CD4-positive, alpha-beta T cell (primary cell): ENCODE results near the gene DHRSX. TPM values are rescaled to one million over a fixed set of nuclear protein-coding genes. Genes with fewer than 3 reads are reported as not detected.

ENCODE experiments used
- ATAC-seq: fragments of 200-7000 bp; cut with Tn5 transposase; one replicate; pipeline ENCODE4 v1.10.0; 2022; ENCODE audit warnings: mild to moderate bottlenecking; ENCODE audit not compliant: poor library complexity
- CTCF ChIA-PET: fragments of 350-600 bp; sonication (Branson Sonifier 250); formaldehyde crosslinking; loops from one replicate; lab custom pipeline; 2021; ENCODE audit warnings: antibody characterized with exemption, inconsistent platforms; lab: Charles Lee
- POLR2A ChIA-PET: fragments of 350-600 bp; sonication (Branson Sonifier 250); formaldehyde crosslinking; loops from one replicate; lab custom pipeline; 2021; ENCODE audit warnings: antibody characterized with exemption, inconsistent platforms; lab: Charles Lee
- DNase-seq, 14 experiments: peaks; one replicate each; pipeline ENCODE4 v3.0.0-alpha.2; 2013 to 2020; ENCODE audit warnings: mixed read lengths in 2 of 14
- H3K27ac ChIP-seq, 2 donors: one replicate each; pipeline versions ENCODE4 v1.5.1 to v1.7.0; 2013; ENCODE audit warnings: low read length in 2 of 2, low read depth in 1 of 2, mild to moderate bottlenecking in 1 of 2
- H3K27me3 ChIP-seq, 2 experiments: 1 replicate in 1 of 2; 2 replicates in 1 of 2; pipeline versions ENCODE4 v1.6.1 to v1.7.0; 2013; ENCODE audit warnings: low read length in 2 of 2, control low read depth in 1 of 2, mild to moderate bottlenecking in 1 of 2, moderate library complexity in 1 of 2; ENCODE audit not compliant: insufficient read depth in 2 of 2, control insufficient read depth in 1 of 2
- H3K36me3 ChIP-seq: one replicate; pipeline ENCODE4 v1.6.1; 2013; ENCODE audit warnings: low read length, control low read depth; ENCODE audit not compliant: insufficient read depth
- H3K4me1 ChIP-seq: one replicate; pipeline ENCODE4 v1.6.1; 2013; ENCODE audit warnings: low read length, control low read depth; ENCODE audit not compliant: insufficient read depth
- H3K4me3 ChIP-seq: one replicate; pipeline ENCODE4 v1.5.1; 2013; ENCODE audit warnings: mild to moderate bottlenecking, low read length, moderate library complexity
- H3K9me3 ChIP-seq, 2 experiments: 1 replicate in 1 of 2; 2 replicates in 1 of 2; pipeline versions ENCODE4 v1.6.1 to v1.7.0; 2013; ENCODE audit warnings: low read length in 2 of 2, mild to moderate bottlenecking in 2 of 2, control low read depth in 1 of 2, moderate library complexity in 1 of 2; ENCODE audit not compliant: control insufficient read depth in 1 of 2, insufficient read depth in 1 of 2
- H3K27ac Mint-ChIP-seq: one replicate; pipeline ENCODE4 v1.8.0; 2020; ENCODE audit warnings: mixed read lengths
- H3K27me3 Mint-ChIP-seq: one replicate; pipeline ENCODE4 v1.8.0; 2021; ENCODE audit warnings: mixed read lengths
- H3K36me3 Mint-ChIP-seq: one replicate; pipeline ENCODE4 v1.8.0; 2021; ENCODE audit warnings: low read depth, mixed read lengths
- H3K4me1 Mint-ChIP-seq: one replicate; pipeline ENCODE4 v1.8.0; 2021; ENCODE audit warnings: low read depth, mixed read lengths
- H3K4me3 Mint-ChIP-seq: one replicate; pipeline ENCODE4 v1.8.0; 2020; ENCODE audit warnings: mild to moderate bottlenecking, mixed read lengths
- H3K9me3 Mint-ChIP-seq: one replicate; pipeline ENCODE4 v1.8.0; 2020; ENCODE audit warnings: mixed read lengths
- intact Hi-C, 2 experiments: fragments of 100-400 bp; cut with DNase I in 1 of 2; cut with micrococcal nuclease in 1 of 2; formaldehyde crosslinking; loops; one replicate each; pipeline versions ENCODE4 v1.15.1 to v1.9.0; 2023 to 2025; cut with DNase I, micrococcal nuclease
- total RNA-seq, 174 experiments: library from RNA in 2 of 174; stranded (reverse) in 2 of 174; gene quantifications; one replicate each; pipeline ENCODE4 v1.2.3 and lab custom pipeline; 2021 to 2026
- TF ChIP-seq, protein P1 (sequence below): fragments of 200-600 bp; IDR thresholded peaks from one replicate; pipeline ENCODE4 v1.8.0; 2022; ENCODE audit warnings: antibody characterized with exemption, mild to moderate bottlenecking

DHRSX gene
- total RNA-seq, 2 experiments from 2014 or later, result 12.1 to 13.9 TPM

DNA sequence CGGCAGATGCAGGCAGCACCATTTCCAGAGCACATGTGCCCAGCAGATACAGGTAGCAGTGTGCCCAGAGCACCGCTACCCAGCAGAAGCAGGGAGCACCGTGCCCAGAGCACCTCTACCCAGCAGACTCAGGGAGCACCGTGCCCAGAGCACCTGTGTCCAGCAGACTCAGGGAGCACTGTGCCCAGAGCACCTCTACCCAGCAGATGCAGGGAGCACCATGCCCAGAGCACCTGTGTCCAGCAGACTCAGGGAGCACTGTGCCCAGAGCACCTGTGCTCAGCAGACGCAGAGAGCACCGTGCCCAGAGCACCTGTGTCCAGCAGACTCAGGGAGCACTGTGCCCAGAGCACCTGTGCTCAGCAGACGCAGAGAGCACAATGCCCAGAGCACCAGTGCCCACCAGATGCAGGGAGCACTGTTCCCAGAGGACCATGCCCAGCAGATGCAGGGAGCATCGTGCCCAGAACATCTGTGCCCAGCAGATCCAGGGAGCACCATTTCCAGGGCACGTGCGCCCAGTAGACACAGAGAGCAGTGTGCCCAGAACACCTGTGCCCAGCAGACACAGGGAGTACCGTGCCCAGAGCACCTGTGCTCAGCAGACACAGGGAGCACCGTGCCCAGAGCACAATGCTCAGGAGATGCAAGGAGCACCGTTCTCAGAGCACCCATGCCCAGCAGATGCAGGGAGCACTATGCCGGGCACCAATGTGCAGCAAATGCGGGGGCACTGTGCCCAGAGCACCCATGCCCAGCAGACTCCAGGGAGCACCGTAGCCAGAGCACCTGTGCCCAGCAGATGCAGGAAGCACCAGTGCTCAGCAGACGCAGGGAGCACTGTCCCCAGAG, 236.4 kb downstream of the DHRSX start:
- H3K4me1 Mint-ChIP-seq, result no peaks in the 10 kb centered on the region
- intact Hi-C loops, result no loop called here
- H3K36me3 Mint-ChIP-seq, result peaks cover 69% of the 10 kb centered on the region
- H3K4me3 Mint-ChIP-seq, result no peak overlapping the region
- H3K9me3 ChIP-seq, result peaks cover 0 to 9% of the 10 kb centered on the region in 2 experiments
- H3K27ac Mint-ChIP-seq, result no peak overlapping the region
- H3K9me3 Mint-ChIP-seq, result no peaks in the 10 kb centered on the region
- CTCF ChIA-PET, result no interaction called here
- H3K4me3 ChIP-seq, result no peak overlapping the region
- TF ChIP-seq, protein P1, sequence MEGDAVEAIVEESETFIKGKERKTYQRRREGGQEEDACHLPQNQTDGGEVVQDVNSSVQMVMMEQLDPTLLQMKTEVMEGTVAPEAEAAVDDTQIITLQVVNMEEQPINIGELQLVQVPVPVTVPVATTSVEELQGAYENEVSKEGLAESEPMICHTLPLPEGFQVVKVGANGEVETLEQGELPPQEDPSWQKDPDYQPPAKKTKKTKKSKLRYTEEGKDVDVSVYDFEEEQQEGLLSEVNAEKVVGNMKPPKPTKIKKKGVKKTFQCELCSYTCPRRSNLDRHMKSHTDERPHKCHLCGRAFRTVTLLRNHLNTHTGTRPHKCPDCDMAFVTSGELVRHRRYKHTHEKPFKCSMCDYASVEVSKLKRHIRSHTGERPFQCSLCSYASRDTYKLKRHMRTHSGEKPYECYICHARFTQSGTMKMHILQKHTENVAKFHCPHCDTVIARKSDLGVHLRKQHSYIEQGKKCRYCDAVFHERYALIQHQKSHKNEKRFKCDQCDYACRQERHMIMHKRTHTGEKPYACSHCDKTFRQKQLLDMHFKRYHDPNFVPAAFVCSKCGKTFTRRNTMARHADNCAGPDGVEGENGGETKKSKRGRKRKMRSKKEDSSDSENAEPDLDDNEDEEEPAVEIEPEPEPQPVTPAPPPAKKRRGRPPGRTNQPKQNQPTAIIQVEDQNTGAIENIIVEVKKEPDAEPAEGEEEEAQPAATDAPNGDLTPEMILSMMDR, result no peak
- ATAC-seq (no peak), DNase-seq (no peak)
- H3K36me3 ChIP-seq, result peaks cover 4% of the 10 kb centered on the region
- no peaks in the 10 kb centered on the region for H3K27me3 ChIP-seq
- no peaks in the 10 kb centered on the region for H3K4me1 ChIP-seq
- no peaks in the 10 kb centered on the region for H3K27me3 Mint-ChIP-seq
- POLR2A ChIA-PET, result no interaction called here
- no peak overlapping the region for H3K27ac ChIP-seq

DNA sequence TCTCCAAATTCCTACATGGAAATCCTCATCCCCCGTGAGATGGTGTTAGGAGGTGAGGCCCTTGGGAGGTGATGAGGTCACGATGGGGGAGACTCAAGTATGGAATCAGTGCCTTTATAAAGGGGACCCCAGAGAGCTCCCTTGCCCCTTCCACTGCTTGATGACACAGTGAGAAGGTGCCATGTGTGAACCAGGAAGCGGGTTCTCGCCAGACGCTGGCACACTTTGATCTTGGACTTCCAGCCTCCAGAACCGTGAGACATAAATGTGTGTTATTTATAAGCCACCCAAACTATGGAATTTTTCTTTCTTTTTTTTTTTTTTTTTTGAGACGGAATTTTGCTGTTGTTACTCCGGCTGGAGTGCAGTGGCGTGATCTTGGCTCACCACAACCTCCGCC, 237.6 kb downstream of the DHRSX start:
- Mint-ChIP-seq H3K4me1 (no peaks in the 10 kb centered on the region), H3K36me3 (peaks cover 77% of the 10 kb centered on the region), H3K9me3 (no peaks in the 10 kb centered on the region), H3K4me3 (no peak overlapping the region), H3K27me3 (no peaks in the 10 kb centered on the region), H3K27ac (no peak overlapping the region)
- no peak overlapping the region for H3K4me3 ChIP-seq
- intact Hi-C loops, result no loop called here
- H3K36me3 ChIP-seq, result peaks cover 4% of the 10 kb centered on the region
- no peak overlapping the region for H3K27ac ChIP-seq
- ATAC-seq, result no peak
- H3K27me3 ChIP-seq, result no peaks in the 10 kb centered on the region
- POLR2A ChIA-PET, result no interaction called here
- CTCF ChIA-PET, result no interaction called here
- DNase-seq, result no peak
- H3K4me1 ChIP-seq, result no peaks in the 10 kb centered on the region
- TF ChIP-seq, protein P1, result no peak
- peaks cover 0 to 9% of the 10 kb centered on the region in 2 experiments for H3K9me3 ChIP-seq

DNA sequence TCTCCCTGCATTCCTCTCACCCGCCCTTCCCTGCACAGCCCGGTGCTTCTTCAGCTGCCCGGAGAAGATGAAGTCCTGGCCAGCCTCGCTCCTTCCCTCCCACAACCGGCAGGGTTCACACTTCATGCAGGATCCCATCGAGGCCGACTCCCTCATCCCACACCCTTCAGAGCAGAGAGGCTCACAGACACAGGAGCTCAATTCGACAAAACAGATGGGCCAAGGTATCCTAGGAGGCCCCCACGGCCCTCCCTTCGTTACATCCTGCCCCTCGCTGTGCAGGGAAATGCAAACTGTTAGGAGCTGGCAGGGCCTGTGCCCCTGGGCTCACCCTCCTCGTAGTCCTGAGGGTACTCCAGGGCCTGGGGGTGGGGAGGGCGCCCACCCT, 238.1 kb downstream of the DHRSX start:
- Mint-ChIP-seq H3K36me3 (peaks cover 77% of the 10 kb centered on the region), H3K27me3 (no peaks in the 10 kb centered on the region), H3K4me3 (no peak overlapping the region), H3K27ac (no peak overlapping the region), H3K4me1 (no peaks in the 10 kb centered on the region), H3K9me3 (no peaks in the 10 kb centered on the region)
- Histone ChIP-seq H3K4me3 (no peak overlapping the region), H3K27ac (no peak overlapping the region), H3K36me3 (peaks cover 4% of the 10 kb centered on the region), H3K9me3 (peaks cover 0 to 15% of the 10 kb centered on the region in 2 experiments), H3K27me3 (no peaks in the 10 kb centered on the region), H3K4me1 (no peaks in the 10 kb centered on the region)
- CTCF ChIA-PET, result no interaction called here
- intact Hi-C loops, result no loop called here
- ATAC-seq, result no peak
- POLR2A ChIA-PET, result no interaction called here
- no peak for DNase-seq
- TF ChIP-seq, protein P1, result no peak
